H1 (cell line): ENCODE results near the gene S100PBP. TPM values are rescaled to one million over a fixed set of nuclear protein-coding genes. Genes with fewer than 3 reads are reported as not detected.

ENCODE experiments used
- CTCF ChIA-PET: fragments of 300-600 bp; sonication (Branson Sonifier 250); formaldehyde crosslinking; loops from one replicate; lab custom pipeline; 2021; ENCODE audit not compliant: partially characterized antibody; lab: Charles Lee
- POLR2A ChIA-PET: fragments of 300-600 bp; sonication (Branson Sonifier 250); formaldehyde crosslinking; loops from one replicate; lab custom pipeline; 2021; ENCODE audit warnings: inconsistent platforms; ENCODE audit not compliant: partially characterized antibody; lab: Charles Lee
- DNase-seq, 2 experiments: peaks; one replicate each; pipeline versions ENCODE4 v3.0.0 to v3.0.0-alpha.2; 2010 to 2022; ENCODE audit warnings: low spot score in 2 of 2, low read depth in 1 of 2, mixed read lengths in 1 of 2
- FAIRE-seq: peaks from 2 replicates; lab custom pipeline; 2011; peaks lifted over from hg19 to GRCh38; lab: Jason Lieb, UNC
- H2AFZ ChIP-seq: 2 replicates; pipeline ENCODE4 v1.8.1; 2012; ENCODE audit warnings: low read length, inconsistent platforms
- H2AK5ac ChIP-seq: 2 replicates; pipeline ENCODE4 v1.6.1; 2013; ENCODE audit warnings: low read depth, low read length
- H2BK120ac ChIP-seq: replicated peaks from 2 replicates; pipeline ENCODE3; 2013; ENCODE audit warnings: low read depth, low read length, inconsistent platforms
- H2BK12ac ChIP-seq: 2 replicates; pipeline ENCODE4 v1.6.1; 2013; ENCODE audit warnings: low read depth, low read length
- H2BK15ac ChIP-seq: 2 replicates; pipeline ENCODE4 v1.6.1; 2013; ENCODE audit warnings: low read length
- H2BK20ac ChIP-seq: 2 replicates; pipeline ENCODE4 v1.6.1; 2013; ENCODE audit warnings: low read length
- H2BK5ac ChIP-seq: 2 replicates; pipeline ENCODE4 v1.6.1; 2013; ENCODE audit warnings: low read depth, low read length
- H3K14ac ChIP-seq: 2 replicates; pipeline ENCODE4 v1.6.1; 2013; ENCODE audit warnings: inconsistent platforms; ENCODE audit not compliant: insufficient read length
- H3K18ac ChIP-seq: 2 replicates; pipeline ENCODE4 v1.6.1; 2013; ENCODE audit warnings: low read length; ENCODE audit errors: extremely low read depth
- H3K23ac ChIP-seq: 2 replicates; pipeline ENCODE4 v1.6.1; 2013; ENCODE audit warnings: inconsistent platforms; ENCODE audit not compliant: insufficient read length
- H3K23me2 ChIP-seq: 2 replicates; pipeline ENCODE4 v1.6.1; 2013; ENCODE audit warnings: low read depth, low read length
- H3K27ac ChIP-seq: 2 replicates; pipeline ENCODE4 v1.6.1; 2011; ENCODE audit warnings: low read depth, low read length, inconsistent platforms
- H3K27me3 ChIP-seq, 4 experiments: replicated peaks in 1 of 4; 1 replicate in 1 of 4; 2 replicates in 3 of 4; pipeline versions ENCODE4 v1.6.1 to v1.8.1; 2011 to 2013; ENCODE audit warnings: low read length in 3 of 4, mild to moderate bottlenecking in 3 of 4, inconsistent platforms in 2 of 4, mixed read lengths in 2 of 4, moderate library complexity in 1 of 4; ENCODE audit not compliant: control insufficient read depth in 3 of 4, insufficient read depth in 3 of 4; ENCODE audit errors: extremely low read depth in 1 of 4
- H3K36me3 ChIP-seq, 4 experiments: 2 replicates each; pipeline versions ENCODE4 v1.6.1 to v1.8.1; 2011 to 2013; ENCODE audit warnings: mild to moderate bottlenecking in 4 of 4, low read length in 3 of 4, moderate library complexity in 2 of 4, control low read depth in 1 of 4, inconsistent platforms in 1 of 4; ENCODE audit not compliant: insufficient read depth in 4 of 4, control insufficient read depth in 2 of 4
- H3K4ac ChIP-seq: replicated peaks from 2 replicates; pipeline ENCODE3; 2013; ENCODE audit warnings: low read length, low read depth, mixed read lengths, inconsistent platforms; ENCODE audit not compliant: insufficient read length
- H3K4me1 ChIP-seq, 4 experiments: replicated peaks in 1 of 4; 1 replicate in 1 of 4; 2 replicates in 3 of 4; pipeline versions ENCODE4 v1.6.1 to v1.8.1; 2011 to 2013; ENCODE audit warnings: low read length in 3 of 4, inconsistent platforms in 2 of 4, mixed read lengths in 1 of 4; ENCODE audit not compliant: insufficient read depth in 4 of 4, control insufficient read depth in 3 of 4
- H3K4me2 ChIP-seq, 2 experiments: 2 replicates each; pipeline versions ENCODE4 v1.6.1 to v1.8.1; 2011 to 2013; ENCODE audit warnings: low read depth in 2 of 2, low read length in 2 of 2, control low read depth in 1 of 2, inconsistent platforms in 1 of 2, mild to moderate bottlenecking in 1 of 2; ENCODE audit not compliant: insufficient read depth in 1 of 2
- H3K4me3 ChIP-seq, 4 experiments: fragments of 200-600, 300-600 bp in 1 of 4; sonication (generic), shearing (Covaris generic), sonication (Bioruptor Twin) in 1 of 4; 2 replicates each; pipeline versions ENCODE4 v1.5.1 to v1.8.1; 2011 to 2016; ENCODE audit warnings: low read length in 4 of 4, low read depth in 3 of 4, control low read depth in 2 of 4, inconsistent platforms in 2 of 4, mild to moderate bottlenecking in 2 of 4, mixed read lengths in 1 of 4, moderate library complexity in 1 of 4; ENCODE audit not compliant: insufficient read depth in 2 of 4; ENCODE audit errors: extremely low read depth in 1 of 4
- H3K56ac ChIP-seq: replicated peaks from 2 replicates; pipeline ENCODE3; 2013; ENCODE audit warnings: low read depth, mild to moderate bottlenecking, mixed read lengths, low read length, inconsistent platforms; ENCODE audit not compliant: insufficient read length
- H3K79me1 ChIP-seq: 2 replicates; pipeline ENCODE4 v1.6.1; 2013; ENCODE audit warnings: low read depth, low read length, control low read depth
- H3K79me2 ChIP-seq, 2 experiments: 2 replicates each; pipeline versions ENCODE4 v1.6.1 to v1.8.1; 2012 to 2013; ENCODE audit warnings: low read length in 2 of 2, mild to moderate bottlenecking in 2 of 2, inconsistent platforms in 1 of 2; ENCODE audit not compliant: insufficient read depth in 2 of 2, control insufficient read depth in 1 of 2
- H3K9ac ChIP-seq, 4 experiments: replicated peaks in 1 of 4; 1 replicate in 1 of 4; 2 replicates in 3 of 4; pipeline versions ENCODE4 v1.6.1 to v1.8.1; 2011 to 2013; ENCODE audit warnings: low read depth in 3 of 4, low read length in 3 of 4, control low read depth in 2 of 4, mild to moderate bottlenecking in 2 of 4, moderate library complexity in 2 of 4, inconsistent platforms in 1 of 4; ENCODE audit errors: extremely low read depth in 1 of 4
- H3K9me3 ChIP-seq, 2 experiments: 2 replicates each; pipeline versions ENCODE4 v1.6.1 to v1.8.1; 2012 to 2013; ENCODE audit warnings: mild to moderate bottlenecking in 2 of 2, moderate library complexity in 2 of 2, control low read depth in 1 of 2, inconsistent platforms in 1 of 2, low read depth in 1 of 2, low read length in 1 of 2, mixed read lengths in 1 of 2; ENCODE audit not compliant: insufficient read depth in 2 of 2
- H4K20me1 ChIP-seq, 2 experiments: replicated peaks in 1 of 2; 2 replicates each; pipeline versions ENCODE3 to v1.8.1; 2011 to 2013; ENCODE audit warnings: inconsistent platforms in 2 of 2, low read length in 2 of 2, mild to moderate bottlenecking in 1 of 2; ENCODE audit not compliant: insufficient read depth in 2 of 2, control insufficient read depth in 1 of 2
- H4K5ac ChIP-seq: 2 replicates; pipeline ENCODE4 v1.6.1; 2013; ENCODE audit warnings: low read length, low read depth, mixed read lengths, inconsistent platforms; ENCODE audit not compliant: insufficient read length
- H4K8ac ChIP-seq: 2 replicates; pipeline ENCODE4 v1.8.0; 2013; ENCODE audit warnings: mild to moderate bottlenecking, moderate library complexity, low read length, inconsistent platforms; ENCODE audit not compliant: insufficient read depth; ENCODE audit errors: extremely low read depth
- H4K91ac ChIP-seq: replicated peaks from 2 replicates; pipeline ENCODE3; 2013; ENCODE audit warnings: low read length, mixed read lengths, inconsistent platforms; ENCODE audit not compliant: insufficient read length
- ASH2L ChIP-seq: fragments of 200-600, 300-600 bp; sonication (generic); IDR thresholded peaks from one replicate; pipeline ENCODE4 v1.7.1; 2017; ENCODE audit warnings: low read length
- BCL11A ChIP-seq, 2 experiments: IDR thresholded peaks; one replicate each; pipeline ENCODE4 v1.6.1; 2011; ENCODE audit warnings: low read depth in 2 of 2, low read length in 2 of 2, mild to moderate bottlenecking in 2 of 2
- CBX8 ChIP-seq: fragments of 300-800, 300-1000 bp; sonication (generic); IDR thresholded peaks from 2 replicates; pipeline ENCODE4 v1.7.1; 2016; ENCODE audit warnings: low read depth, low read length, borderline replicate concordance
- CTBP2 ChIP-seq: IDR thresholded peaks from 2 replicates; pipeline ENCODE4 v1.7.0; 2011; ENCODE audit warnings: borderline replicate concordance, mild to moderate bottlenecking, moderate library complexity, mixed read lengths, low read length; ENCODE audit not compliant: insufficient read depth, insufficient read length
- EP300 ChIP-seq, 2 experiments: IDR thresholded peaks; 1 replicate in 1 of 2; 2 replicates in 1 of 2; pipeline ENCODE4 v1.6.1; 2011 to 2012; ENCODE audit warnings: low read depth in 2 of 2, low read length in 2 of 2, mild to moderate bottlenecking in 2 of 2, borderline replicate concordance in 1 of 2, inconsistent platforms in 1 of 2, moderate library complexity in 1 of 2
- HDAC2 ChIP-seq, 2 experiments: fragments of 300-600 bp in 1 of 2; sonication (generic) in 1 of 2; IDR thresholded peaks; 2 replicates each; pipeline ENCODE4 v1.6.1; 2011 to 2012; ENCODE audit warnings: low read depth in 2 of 2, low read length in 2 of 2, mild to moderate bottlenecking in 2 of 2, moderate library complexity in 2 of 2, borderline replicate concordance in 1 of 2, inconsistent platforms in 1 of 2
- JUND ChIP-seq: IDR thresholded peaks from 2 replicates; pipeline ENCODE4 v1.6.1; 2011; ENCODE audit warnings: mild to moderate bottlenecking, improper control_type of control experiment, low read length
- SAP30 ChIP-seq: fragments of 300-600 bp; sonication (generic); IDR thresholded peaks from 2 replicates; pipeline ENCODE4 v1.7.1; 2012; ENCODE audit warnings: low read length, moderate library complexity, mild to moderate bottlenecking, inconsistent platforms; ENCODE audit not compliant: insufficient read depth, insufficient replicate concordance
- SIN3A ChIP-seq, 2 experiments: IDR thresholded peaks in 1 of 2; conservative IDR thresholded peaks in 1 of 2; 2 replicates each; pipeline ENCODE4 v1.6.1; 2011 to 2012; ENCODE audit warnings: low read length in 2 of 2, improper control_type of control experiment in 1 of 2, low read depth in 1 of 2, mild to moderate bottlenecking in 1 of 2
- SRF ChIP-seq: IDR thresholded peaks from 2 replicates; pipeline ENCODE4 v1.6.1; 2011; ENCODE audit warnings: mild to moderate bottlenecking, low read depth, low read length, moderate library complexity
- TAF7 ChIP-seq: optimal IDR thresholded peaks from 2 replicates; pipeline ENCODE3; 2011; ENCODE audit warnings: low read depth, mild to moderate bottlenecking, inconsistent platforms, low read length, moderate library complexity, borderline replicate concordance
- WGBS, 2 experiments: shearing (Covaris generic) in 1 of 2; methylation state at CpG; one replicate each; pipeline versions ENCODE4 v1.1.6 to v1.1.7; 2013 to 2015; ENCODE audit warnings: low lambda C conversion rate in 2 of 2, mixed read lengths in 2 of 2, inconsistent platforms in 1 of 2, low coverage in 1 of 2, missing lambda C conversion rate in 1 of 2; ENCODE audit not compliant: insufficient replicate concordance in 2 of 2, insufficient coverage in 1 of 2, insufficient read length in 1 of 2; ENCODE audit errors: extremely low coverage in 1 of 2, missing lambda C conversion rate in 1 of 2; 5-methylcytosine and 5-hydroxymethylcytosine counted together
- polyA plus RNA-seq, 7 experiments: library from polyadenylated mRNA; depleted of rRNA in 3 of 7; stranded (reverse) in 5 of 7; unstranded in 2 of 7; fragments of >200 nt in 5 of 7; fragments of 200-250 nt in 2 of 7; gene quantifications; 1 replicate in 5 of 7; 2 replicates in 1 of 7; 4 replicates in 1 of 7; pipeline versions ENCODE4 v1.2.1 to v1.2.3, GENCODE V29; 2011 to 2013; ENCODE audit warnings: missing spikeins in 2 of 7, mixed read lengths in 2 of 7
- total RNA-seq: library from RNA; stranded (reverse); fragmentation: NEBNext Ultra II Directional; extraction: Animal tissue kit (Norgen Biotek cat#: 25700); gene quantifications from 2 replicates; pipeline ENCODE4 v1.2.1, GENCODE V29; 2021
- TF ChIP-seq, protein P1 (sequence below): IDR thresholded peaks from 2 replicates; pipeline ENCODE4 v1.6.1; 2012; ENCODE audit warnings: inconsistent platforms

S100PBP gene
- total and polyA plus RNA-seq, 2 of the 8 experiments (the other 6 are each of a cell fraction or from before 2014, with no cell fraction given): 43.8 to 68.3 TPM

DNA sequence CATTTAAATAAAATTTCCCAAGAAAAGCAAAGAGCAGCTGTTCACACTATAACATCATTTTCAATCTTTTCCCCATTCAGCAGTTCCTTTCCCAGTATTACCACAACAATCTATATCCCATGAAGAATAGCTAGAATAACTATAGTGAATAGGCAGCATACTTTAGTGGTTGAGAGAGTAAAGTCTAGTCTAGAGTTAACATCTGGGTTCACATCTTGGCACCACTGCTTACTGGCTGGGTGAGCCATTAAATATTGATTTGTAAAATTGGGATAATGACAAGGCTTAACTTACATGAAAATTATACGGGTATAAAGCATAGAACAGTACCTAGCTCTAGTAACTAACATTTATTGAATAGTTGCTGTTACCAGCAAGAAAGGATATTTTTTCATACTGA, 14.4 kb downstream of the S100PBP start:
- no peak overlapping the region for H3K18ac ChIP-seq
- FAIRE-seq: no peak
- H3K4me3 ChIP-seq: no peak overlapping the region
- H3K23ac ChIP-seq: no peak overlapping the region
- H3K4me2 ChIP-seq: no peak overlapping the region
- no peak for DNase-seq
- no peak overlapping the region for H3K9ac ChIP-seq
- no peak overlapping the region for H2BK120ac ChIP-seq
- no peak overlapping the region for H4K8ac ChIP-seq
- H3K79me1 ChIP-seq: no peaks in the 10 kb centered on the region
- H3K23me2 ChIP-seq: no peaks in the 10 kb centered on the region
- no peak overlapping the region for H3K27ac ChIP-seq
- H3K9me3 ChIP-seq: no peaks in the 10 kb centered on the region
- ChIA-PET POLR2A (interaction anchor here (0.5 to 1.3 kb wide), 5 partner anchors 16 to 313 kb away, joined by 3 to 4 read pairs (median 3); no protein-coding TSS in a partner anchor), CTCF (interaction anchor here (0.8 to 0.9 kb wide), 2 partner anchors 9 to 55 kb away, joined by 3 to 4 read pairs; partner anchors contain the start of gene HPCA)
- no peaks in the 10 kb centered on the region for H3K4me1 ChIP-seq
- no peaks in the 10 kb centered on the region for H3K79me2 ChIP-seq
- H3K36me3 ChIP-seq: peaks cover 7 to 75% (median 48%) of the 10 kb centered on the region in 4 experiments; a peak in 7 of 8 replicates
- H4K20me1 ChIP-seq: no peaks in the 10 kb centered on the region
- no peak overlapping the region for H4K91ac ChIP-seq
- H3K56ac ChIP-seq: no peak overlapping the region
- no peak overlapping the region for H2AK5ac ChIP-seq
- no peak overlapping the region for H2BK12ac ChIP-seq
- H3K14ac ChIP-seq: no peak overlapping the region
- no peak overlapping the region for H2BK5ac ChIP-seq
- no peaks in the 10 kb centered on the region for H3K27me3 ChIP-seq
- no peak overlapping the region for H4K5ac ChIP-seq
- no peak overlapping the region for H3K4ac ChIP-seq
- H2BK15ac ChIP-seq: no peak overlapping the region
- WGBS, 2 experiments: 94% methylated on average over 1 of the region's 1 CpG; no CpG with 5 or more reads in 1 of the 2 experiments
- H2BK20ac ChIP-seq: no peak overlapping the region
- no peak overlapping the region for H2AFZ ChIP-seq
- TF ChIP-seq SRF (no peak), TAF7 (no peak), HDAC2 (IDR thresholded peaks at IDR 0.05; ENCODE audit: borderline replicate concordance in 1 of 2, low read depth in 2 of 2, low read length in 2 of 2) (no peak), JUND (no peak), BCL11A (IDR thresholded peaks at IDR 0.05; ENCODE audit: low read depth in 2 of 2, low read length in 2 of 2) (no peak), CBX8 (no peak), EP300 (IDR thresholded peaks at IDR 0.05; ENCODE audit: borderline replicate concordance in 1 of 2, low read depth in 2 of 2, low read length in 2 of 2) (no peak), SIN3A (conservative IDR thresholded peaks at IDR 0.05 in 1 of 2, IDR thresholded peaks at IDR 0.05 in 1 of 2; ENCODE audit: low read depth in 1 of 2, low read length in 2 of 2) (no peak), ASH2L (no peak), SAP30 (no peak), CTBP2 (no peak)
- TF ChIP-seq, protein P1, sequence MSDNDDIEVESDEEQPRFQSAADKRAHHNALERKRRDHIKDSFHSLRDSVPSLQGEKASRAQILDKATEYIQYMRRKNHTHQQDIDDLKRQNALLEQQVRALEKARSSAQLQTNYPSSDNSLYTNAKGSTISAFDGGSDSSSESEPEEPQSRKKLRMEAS: no peak
